NCI-H446 (cell line): Measurements from ENCODE around the gene ZWILCH.
"Not testable (repeated sequence)": the region's sequence is repeated elsewhere in the genome, so short reads cannot be mapped to it uniquely, and the experiment has no call there.

ENCODE experiments used
- DNase-seq, 2 experiments: peaks; one replicate each; lab custom pipeline; 2025; lab: John Stamatoyannopoulos, UW

ZWILCH gene

GRCh38 chr15:66488525-66488924 lies 16.6 kb upstream of the ZWILCH start:
- DNase-seq, result no peak

- DNase-seq, result no peak
Measured at GRCh38 chr15:66489179-66489791, 15.8 kb upstream of the ZWILCH start.

GRCh38 chr15:66491846-66492245 lies 13.3 kb upstream of the ZWILCH start:
- DNase-seq, result no peak

DNA sequence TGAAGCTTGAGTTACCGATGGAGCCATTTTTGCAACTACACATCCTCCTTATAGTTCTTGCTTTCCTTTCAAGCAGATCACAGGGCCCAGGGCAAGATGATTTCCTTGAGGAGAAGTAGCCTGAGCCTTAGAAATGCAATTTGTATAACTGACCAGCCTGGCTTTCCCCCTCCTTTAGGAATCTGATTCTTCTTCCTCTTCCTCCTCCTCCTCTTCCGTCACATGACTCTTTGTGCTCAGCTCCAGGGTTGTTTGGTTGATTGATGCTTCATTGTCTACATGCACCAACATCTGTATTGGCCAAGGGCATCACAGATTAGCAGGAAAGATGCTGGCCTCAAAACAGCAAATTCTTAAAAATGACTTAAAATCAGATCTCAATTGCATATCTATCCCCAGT lies 10.9 kb upstream of the ZWILCH start:
- DNase-seq, result no peak

- DNase-seq, result no peak
Measured at GRCh38 chr15:66496951-66497501, 8.1 kb upstream of the ZWILCH start.

DNA sequence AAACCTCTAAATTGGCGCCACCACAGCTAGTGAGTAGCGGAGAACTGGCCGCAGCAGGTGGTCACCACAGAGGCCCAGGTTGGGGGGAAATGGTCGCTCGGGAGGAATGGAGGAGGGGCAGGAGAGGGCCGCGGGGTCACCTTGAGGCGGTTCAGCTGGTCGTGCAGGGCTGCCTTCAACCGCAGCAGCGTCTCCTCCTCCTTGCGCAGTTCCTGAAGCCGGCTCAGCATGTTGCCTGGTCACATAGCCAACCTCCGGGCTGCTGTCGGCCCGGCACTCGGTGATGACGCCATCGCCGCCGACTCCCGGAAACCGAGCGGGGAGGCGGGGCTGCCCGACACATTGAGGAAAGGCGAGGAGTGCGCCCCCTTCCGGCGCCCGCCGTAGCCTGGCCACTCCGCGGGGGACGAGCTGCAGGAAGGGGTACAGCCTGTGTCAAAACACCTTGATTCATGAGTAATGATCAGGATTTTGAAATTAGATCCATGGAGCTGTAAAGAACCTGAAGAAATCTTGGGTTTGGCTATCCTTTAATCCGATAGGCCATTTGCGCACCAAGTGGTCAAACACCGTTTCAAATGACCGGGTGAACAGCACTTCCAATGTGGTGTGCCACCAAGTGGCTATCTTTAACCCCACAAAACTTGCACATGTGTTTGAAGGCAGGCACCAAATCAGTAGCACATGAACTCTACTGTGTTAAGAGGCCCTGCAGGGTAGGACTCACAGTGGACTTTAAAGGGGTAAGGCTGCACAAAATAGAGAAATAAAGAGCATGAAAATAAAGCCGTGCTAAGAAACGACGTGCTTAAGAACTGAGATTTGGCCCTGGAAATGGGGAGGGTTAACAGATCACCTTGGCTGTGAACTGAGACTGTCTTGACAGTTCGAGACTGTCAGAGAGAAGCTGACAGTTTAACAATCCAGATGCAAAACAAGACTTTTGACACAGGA lies 7.3 kb upstream of the ZWILCH start, which contains the start of gene SNAPC5:
Gene SNAPC5, minus strand, starts transcription at position 261 of the 954 bp plus-strand sequence. Its CDS starts 31 bp downstream, at position 230.
- peak; percentile 73 to 93 for DNase-seq

DNA sequence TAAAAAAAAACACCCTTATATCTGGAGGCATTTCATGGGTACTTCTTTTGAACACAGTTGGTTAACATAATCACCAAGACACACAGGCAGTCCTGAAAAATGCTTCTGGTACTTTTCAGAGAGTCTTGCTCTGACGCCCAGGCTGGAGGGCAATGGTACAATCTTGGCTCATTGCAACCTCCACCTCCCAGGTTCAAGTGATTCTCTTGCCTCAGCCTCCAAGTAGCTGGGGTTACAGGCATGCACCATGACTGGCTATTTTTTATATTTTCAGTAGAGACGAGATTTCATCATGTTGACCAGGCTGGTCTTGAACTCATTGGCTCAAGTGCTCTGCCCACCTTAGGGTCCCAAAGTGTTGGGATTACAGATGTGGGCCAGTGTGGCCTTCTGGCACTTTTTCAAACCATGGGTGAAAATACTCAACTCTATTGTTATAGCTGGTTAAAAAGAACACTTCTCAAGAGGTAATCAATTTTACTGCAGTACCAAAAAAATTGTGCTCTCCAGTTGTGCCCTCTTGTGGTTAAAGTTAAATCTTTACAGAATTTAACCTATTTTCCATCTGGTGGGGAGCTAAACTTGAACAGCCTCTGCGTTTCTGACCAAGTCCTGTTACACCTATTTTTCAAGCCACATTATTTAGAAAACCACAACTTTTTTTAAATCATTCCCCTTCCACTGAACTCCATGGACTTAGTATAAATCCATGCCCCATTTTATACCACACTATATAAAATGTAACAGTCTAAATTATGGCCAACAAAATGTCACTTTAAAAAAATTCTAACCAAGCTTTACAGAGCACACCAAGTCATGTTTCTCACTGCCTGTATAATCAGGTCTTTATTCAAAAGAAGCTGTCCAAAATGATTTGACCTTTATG lies 6.4 kb upstream of the ZWILCH start:
- peak in 1 of 2 experiments; percentile 39 for DNase-seq

DNA sequence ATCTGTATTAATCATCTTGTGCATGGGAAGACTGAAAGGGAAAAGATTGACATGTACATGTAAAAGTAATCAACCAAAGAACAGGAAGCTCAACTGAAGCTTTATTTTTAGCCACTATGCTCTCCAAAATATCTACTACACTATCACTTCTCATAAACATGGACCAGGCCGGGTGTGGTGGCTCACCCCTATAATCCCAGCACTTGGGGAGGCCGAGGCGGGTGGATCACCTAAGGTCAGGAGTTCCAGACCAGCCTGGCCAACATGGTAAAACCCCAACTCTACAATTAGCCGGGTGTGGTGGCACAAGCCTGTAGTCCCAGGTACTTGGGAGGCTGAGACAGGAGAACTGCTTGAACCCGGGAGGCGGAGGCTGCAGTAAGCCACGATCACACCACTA lies 4.8 kb upstream of the ZWILCH start:
- not testable (repeated sequence) for DNase-seq

GRCh38 chr15:66502491-66502890 lies 2.6 kb upstream of the ZWILCH start:
- peak in 1 of 2 experiments; percentile 13 for DNase-seq

DNA sequence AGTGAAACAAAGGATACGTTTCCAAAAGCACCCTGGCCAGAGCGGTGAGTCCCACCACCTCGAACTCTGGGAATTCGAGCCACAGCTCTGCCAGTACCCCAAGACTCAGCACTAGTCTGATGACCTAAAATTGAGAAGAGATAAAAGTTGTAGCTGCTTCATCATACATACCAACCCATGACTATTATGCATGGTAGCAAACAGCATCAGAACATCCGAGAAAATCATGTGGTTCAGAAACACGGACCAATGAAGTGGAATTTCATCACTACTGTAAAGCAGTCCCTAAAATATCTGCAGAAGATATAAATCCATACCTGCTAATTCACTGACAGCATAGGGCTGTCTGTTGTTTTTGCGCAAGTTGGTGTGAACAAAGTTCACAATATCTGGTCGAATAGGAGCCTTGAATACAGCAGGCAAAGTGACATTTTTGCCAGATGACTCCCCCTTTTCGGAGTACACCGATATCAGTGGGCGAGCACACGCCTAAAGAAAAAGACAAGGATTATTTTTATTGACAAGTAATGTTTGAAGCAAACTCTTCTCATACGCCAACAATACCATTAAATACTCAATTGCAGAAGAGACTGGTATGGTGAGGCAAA lies 2.0 kb upstream of the ZWILCH start:
- DNase-seq, result not testable (repeated sequence)

- no peak for DNase-seq
Measured at GRCh38 chr15:66503780-66504562, 1.2 kb upstream of the ZWILCH start.

- no peak for DNase-seq
Measured at GRCh38 chr15:66505430-66505811, 295 bp downstream of the ZWILCH start.

- DNase-seq, result no peak
Measured at GRCh38 chr15:66505818-66506217, 692 bp downstream of the ZWILCH start.

DNA sequence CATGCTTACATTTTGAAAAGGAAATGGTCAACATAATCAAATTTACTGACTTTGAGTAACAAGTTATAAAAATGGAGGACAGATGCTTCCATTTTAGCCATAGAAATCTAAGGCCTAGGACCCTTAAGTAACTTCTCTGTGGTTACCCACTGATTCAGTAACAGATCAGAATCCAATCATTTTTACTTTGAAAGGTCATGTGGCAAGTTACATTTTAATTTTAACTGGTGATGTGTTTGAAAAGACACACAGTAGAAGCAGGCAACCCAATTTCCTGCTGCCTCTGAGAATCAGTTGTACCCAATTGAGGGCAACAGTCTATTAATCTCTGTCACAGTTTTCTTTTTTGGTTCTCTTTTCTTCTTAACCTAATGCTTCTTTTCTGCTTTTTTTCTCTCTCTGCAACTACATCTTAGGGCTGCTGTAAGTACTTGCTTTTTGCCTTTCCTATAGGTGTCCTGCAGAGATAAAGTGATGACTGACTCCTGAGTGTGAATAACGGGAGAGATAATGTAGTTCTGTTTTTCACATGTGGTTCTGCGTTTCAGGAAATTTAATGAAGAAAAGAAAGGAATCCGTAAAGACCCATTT lies 3.3 kb downstream of the ZWILCH start:
- no peak for DNase-seq

GRCh38 chr15:66514586-66514985 lies 9.5 kb downstream of the ZWILCH start:
- DNase-seq, result no peak

GRCh38 chr15:66515901-66516322 lies 10.8 kb downstream of the ZWILCH start:
- no peak for DNase-seq

DNA sequence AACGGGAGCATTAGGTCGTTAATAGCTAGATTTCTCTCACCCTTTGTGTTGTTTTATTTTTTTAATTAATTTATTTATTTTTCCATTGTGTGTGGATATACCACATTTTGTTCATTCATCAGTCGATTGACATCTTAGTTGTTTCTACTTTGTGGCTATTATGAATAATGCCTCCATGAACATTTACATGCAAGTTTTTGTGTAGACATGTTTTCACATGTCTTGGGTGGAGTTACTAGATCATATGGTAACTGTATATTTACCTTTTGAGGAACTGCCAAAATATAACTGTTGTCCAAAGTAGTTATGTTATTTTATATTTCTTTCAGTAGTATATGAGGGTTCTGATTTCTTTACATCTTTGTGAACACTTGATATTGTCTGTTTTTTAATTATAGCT lies 18.8 kb downstream of the ZWILCH start:
- no peak for DNase-seq

GRCh38 chr15:66524838-66525237 lies 19.7 kb downstream of the ZWILCH start:
- DNase-seq, result no peak

DNA sequence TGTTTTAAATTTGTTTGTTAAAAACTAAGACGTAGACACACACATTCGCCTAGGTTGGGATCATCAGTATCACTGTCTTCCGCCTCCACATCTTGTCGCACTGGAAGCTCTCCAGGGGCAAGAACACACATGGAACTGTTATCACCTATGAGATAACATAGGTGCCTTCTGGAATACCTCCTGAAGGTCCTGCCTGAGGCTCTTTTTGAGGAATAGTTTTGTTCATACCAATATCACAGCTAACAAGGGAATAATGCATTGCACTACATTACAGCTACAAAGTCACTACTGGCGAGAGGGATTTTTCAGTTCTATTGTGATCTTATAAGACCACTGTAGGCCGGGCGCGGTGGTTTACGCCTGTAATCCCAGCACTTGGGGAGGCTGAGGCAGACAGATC lies 29.9 kb downstream of the ZWILCH start:
- no peak for DNase-seq

DNA sequence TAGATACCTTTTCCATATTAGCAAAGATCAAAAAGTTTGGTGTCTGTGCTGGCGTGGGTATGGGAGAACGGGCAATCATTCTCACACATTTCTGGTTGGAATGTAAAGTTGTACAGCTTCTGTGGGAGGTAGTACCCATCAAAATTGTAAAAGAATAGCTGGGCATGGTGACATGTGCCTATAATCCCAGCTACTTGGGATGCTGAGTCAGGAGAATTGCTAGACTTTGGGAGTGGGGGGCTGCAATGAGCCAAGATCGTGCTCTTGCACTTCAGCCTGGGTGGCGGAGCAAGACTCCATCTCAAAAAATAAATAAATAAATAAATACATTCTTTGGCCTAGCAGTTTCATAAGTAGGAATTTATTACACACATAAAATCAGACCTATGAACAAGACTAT lies 37.8 kb downstream of the ZWILCH start:
- no peak for DNase-seq
